GM13977 (cell line): Measurements from ENCODE around the gene TH.

Experiments used
- DNase-seq: peaks from one replicate; pipeline ENCODE4 v3.0.0; 2012; ENCODE audit warnings: low spot score
- in situ Hi-C: fragments of 300-500 bp; cut with MboI; formaldehyde crosslinking; loops from one replicate; pipeline ENCODE4 v1.12.0; 2022; ENCODE audit warnings: low sequenced_read_pairs, low pct_unique_long_range_greater_than_20kb, mixed read lengths, inconsistent platforms; ENCODE audit not compliant: unreplicated experiment
- TF ChIP-seq, protein P1 (sequence below): IDR thresholded peaks from 2 replicates; pipeline ENCODE4 v1.5.1; 2012; ENCODE audit warnings: mild to moderate bottlenecking, control low read depth; ENCODE audit not compliant: insufficient read depth; ENCODE audit errors: extremely low read depth, missing control alignments

TH gene

DNA sequence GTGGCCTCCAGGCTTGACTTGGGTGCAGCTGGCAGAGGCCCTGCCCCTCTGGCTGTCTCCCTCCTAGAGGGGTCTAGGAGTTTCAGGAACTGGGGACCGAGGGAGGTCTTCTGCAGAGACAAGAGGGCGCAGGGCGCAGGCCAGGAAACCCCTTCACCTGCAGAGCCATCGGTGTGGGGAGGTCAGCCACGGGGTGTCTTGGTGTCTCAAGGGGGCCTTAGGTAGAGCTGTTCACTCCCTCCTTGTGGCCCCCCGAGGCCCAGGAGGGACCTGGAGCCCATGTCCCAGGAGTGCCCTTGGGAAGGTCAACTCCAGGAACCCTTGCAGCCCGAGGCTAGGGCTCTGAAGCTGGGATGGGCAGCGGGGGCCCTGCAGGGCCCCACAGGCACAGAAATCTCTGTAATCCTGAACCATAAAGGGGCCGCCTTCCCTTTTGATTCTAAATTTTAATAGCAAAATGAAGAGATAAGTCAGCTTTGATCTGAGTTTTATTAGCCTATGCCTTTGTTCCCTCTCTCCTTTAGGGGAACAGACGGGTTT lies 31.4 kb upstream of the TH start:
- no peak for DNase-seq
- in situ Hi-C loops, result no loop called here
- TF ChIP-seq, protein P1, sequence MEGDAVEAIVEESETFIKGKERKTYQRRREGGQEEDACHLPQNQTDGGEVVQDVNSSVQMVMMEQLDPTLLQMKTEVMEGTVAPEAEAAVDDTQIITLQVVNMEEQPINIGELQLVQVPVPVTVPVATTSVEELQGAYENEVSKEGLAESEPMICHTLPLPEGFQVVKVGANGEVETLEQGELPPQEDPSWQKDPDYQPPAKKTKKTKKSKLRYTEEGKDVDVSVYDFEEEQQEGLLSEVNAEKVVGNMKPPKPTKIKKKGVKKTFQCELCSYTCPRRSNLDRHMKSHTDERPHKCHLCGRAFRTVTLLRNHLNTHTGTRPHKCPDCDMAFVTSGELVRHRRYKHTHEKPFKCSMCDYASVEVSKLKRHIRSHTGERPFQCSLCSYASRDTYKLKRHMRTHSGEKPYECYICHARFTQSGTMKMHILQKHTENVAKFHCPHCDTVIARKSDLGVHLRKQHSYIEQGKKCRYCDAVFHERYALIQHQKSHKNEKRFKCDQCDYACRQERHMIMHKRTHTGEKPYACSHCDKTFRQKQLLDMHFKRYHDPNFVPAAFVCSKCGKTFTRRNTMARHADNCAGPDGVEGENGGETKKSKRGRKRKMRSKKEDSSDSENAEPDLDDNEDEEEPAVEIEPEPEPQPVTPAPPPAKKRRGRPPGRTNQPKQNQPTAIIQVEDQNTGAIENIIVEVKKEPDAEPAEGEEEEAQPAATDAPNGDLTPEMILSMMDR, result no peak

DNA sequence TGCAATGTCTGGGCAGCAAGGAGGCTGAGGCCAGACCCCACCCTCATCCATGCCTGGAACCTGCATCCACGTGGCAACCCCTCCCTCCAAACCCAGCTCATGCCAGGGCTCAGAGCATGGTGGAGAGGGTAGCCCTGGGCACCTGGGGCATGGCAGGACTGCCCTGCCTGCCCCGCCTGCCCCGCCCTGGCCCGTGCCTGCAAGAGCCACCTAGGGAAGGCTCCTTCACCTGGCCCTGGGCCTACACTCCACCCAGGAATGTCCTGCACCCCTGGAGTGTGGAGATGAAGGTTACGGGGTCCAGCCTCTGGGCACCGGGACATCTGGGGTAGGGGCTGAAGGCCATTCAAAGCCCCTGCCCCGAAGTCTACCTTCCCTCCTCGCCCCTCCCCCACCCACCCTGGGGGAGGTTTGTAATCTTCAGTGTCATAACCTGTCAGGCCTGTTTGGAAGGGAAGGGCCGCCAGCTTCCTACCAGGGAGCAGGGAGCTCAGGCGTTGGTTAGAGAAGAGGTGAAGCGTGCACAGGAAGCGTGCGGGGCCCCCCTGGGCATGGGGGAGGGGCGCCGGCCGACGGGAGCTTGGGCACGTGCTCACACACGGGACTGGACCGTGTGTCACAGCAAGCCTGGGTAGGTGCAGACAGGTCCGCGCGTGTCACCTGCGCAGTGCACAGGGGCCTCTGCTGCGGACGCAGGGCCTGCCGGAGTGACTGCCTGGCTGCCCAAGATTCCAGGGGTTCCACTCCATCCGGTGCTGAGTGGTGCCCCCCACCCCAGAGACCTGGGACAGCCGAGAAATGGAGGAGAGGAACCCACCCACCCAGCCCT lies 30.7 kb upstream of the TH start:
- DNase-seq, result no peak
- in situ Hi-C loops, result no loop called here
- TF ChIP-seq, protein P1, result no peak

DNA sequence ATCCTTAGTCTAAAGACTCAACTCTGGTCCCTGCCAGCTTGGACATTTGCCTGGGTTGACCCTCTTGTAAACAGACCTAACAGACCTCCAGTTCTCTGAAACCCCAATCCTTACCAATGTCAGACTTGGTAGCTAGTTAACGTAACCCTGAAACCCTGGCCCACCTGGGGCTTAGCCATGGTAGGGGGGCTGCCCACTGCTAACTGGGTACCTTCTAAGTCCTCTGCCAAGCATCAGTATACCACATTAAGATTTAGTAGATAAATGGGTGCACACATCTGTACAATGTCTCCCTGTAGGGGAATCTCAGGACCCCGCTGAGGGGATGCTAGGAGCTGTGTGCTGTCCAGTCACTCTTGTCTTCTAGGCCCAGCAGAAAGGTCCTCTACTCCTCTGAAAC lies 29.9 kb upstream of the TH start:
- in situ Hi-C loops, result no loop called here
- TF ChIP-seq, protein P1, result no peak
- DNase-seq, result no peak

DNA sequence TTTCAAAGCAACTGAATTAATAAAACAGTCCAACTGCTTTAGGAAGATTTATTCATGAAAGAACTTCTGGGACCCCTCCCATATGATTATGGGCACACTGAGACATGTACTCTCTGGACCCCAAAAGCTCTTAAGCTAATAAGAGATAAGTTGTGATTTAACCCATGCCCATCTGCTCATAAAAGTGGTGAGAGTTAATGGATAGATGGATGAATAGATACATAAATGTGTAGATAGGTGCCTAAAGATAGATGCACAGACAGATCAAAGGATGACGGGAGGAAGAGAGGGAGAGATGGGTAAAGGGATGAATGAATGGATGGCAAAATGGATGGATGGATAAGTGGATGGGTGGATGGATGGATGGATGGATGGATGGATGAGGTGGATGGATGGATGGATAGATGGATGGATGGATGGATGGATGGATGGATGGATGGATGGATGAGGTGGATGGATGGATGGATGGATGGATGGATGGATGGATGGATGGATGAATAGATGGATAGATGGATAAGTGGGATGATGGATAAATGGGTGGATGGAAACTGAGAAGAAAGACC lies 29.4 kb upstream of the TH start:
- TF ChIP-seq, protein P1, result no peak
- in situ Hi-C loops, result no loop called here
- no peak for DNase-seq

DNA sequence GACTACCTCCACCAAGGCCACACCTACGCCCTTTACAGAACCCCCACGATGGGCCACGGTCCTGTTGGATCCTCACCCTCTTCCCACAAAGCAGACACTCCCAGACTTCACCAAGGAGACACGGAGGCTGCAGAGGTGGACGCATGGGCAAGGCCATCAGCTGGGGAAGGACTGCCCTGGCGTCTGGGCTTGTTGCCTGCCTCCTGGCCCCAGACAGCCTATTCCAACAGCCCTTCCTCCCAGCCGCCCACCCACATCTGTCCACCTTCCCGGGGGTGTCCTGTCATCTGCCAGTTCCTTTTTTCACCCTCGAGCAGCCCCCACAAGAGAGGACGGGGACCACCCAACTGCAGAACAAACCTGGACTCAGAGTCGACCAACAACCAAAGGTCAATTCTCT lies 28.9 kb upstream of the TH start:
- TF ChIP-seq, protein P1, result no peak
- in situ Hi-C loops, result no loop called here
- DNase-seq, result no peak

DNA sequence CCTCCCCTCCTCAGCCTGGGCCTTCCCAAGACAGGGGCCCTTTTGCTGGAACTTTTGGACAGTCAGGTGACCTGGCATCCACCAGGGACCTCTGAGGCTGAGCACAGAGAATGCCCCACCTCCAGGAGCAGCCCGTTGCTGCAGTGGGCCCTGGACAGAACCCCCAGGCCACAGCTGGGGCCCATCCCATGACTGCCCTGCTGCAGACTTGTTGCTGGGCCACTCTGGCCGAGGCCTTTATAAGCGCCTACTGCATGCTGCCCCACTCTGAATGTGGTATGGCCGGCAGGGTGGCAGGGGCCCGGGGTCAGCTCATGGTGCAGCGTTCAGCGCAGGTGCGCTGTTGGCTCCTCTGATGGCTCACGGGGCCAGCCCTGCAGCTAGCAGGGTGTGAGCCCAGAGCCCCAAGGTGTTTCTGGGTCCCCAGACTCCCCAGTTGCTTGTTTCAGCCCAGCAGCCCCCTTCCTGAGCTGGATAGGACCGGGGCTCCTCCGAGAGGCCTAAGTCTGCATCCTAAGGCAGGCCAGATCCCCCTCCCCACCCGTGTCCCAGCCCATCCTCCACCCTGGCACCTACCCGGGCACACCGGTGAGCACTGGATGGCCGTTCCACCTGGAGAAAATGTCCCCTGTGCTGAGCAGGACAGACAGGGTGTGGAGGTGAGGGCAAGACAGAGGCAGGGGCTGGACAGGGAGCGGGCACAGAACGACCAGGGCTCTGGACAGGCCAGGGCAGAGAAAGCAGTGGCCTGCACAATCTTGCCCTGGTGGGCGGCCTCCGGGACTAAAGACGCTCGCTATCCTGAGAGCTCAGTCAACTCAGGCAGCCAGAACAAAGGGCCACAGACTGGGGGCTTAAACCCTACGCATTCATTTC lies 28.1 kb upstream of the TH start:
- DNase-seq, result no peak
- in situ Hi-C loops, result loop anchor here (25.0 kb wide), 1 partner anchor 213 kb away; the partner anchor contains the start of gene TSSC4
- TF ChIP-seq, protein P1, result no peak
